GM19193 (cell line): ENCODE measurements around the gene CDC45.

Experiments used
- POLR2A ChIP-seq: IDR thresholded peaks from 4 replicates; pipeline ENCODE4 v1.6.1; 2011; ENCODE audit not compliant: insufficient read depth, insufficient read length; ENCODE audit errors: extremely low read depth

CDC45 gene

DNA sequence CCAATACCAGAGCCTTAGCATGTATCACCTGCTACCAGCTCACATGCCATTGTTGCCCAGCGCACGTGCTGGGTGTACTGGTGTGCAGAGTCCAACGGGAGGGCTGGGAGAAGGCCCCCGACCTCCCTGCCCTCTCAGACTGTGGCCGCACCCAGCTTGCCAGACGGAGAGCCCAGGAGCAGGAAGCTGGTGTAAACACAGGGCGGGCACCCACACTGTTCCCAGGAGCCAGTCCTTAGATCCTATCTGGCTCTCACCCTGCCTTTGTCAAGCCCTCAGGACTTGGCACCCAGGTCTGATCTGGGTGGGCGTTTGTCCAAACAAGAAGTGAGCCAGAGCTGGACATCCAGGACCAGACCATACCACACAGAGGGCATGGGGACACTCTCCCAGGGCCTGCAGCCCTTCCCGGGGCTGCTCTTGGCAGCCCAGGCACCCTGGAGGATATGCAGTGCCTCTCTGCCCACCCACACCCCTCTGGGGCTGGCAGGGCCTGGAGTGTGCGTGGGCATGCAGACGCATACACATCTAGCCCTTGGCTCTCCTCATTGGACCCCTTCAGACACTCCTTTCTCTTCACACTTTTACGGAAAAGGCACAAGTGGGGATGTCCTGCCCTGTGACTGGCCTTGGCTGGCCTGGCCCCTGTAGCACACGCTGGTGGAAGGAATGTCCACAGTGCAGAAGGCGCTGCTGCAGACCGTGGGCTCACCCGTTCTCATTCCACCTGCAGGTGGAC is 64.4 kb downstream of the CDC45 start:
- no peak for TF ChIP-seq POLR2A

DNA sequence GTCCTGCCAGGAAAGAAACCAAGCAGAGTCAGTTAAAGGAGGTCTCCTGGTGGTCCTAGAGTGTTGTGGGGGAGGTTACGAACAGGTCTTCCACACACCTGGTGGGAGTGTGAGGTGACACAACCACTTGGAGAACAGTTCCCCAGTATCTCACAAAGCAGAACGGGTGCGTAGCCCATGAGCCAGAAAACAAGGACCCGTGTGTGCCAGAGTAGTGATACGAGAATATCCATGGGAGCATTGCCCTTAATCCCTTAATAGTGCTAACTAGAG is 66.2 kb downstream of the CDC45 start:
- no peak for TF ChIP-seq POLR2A

DNA sequence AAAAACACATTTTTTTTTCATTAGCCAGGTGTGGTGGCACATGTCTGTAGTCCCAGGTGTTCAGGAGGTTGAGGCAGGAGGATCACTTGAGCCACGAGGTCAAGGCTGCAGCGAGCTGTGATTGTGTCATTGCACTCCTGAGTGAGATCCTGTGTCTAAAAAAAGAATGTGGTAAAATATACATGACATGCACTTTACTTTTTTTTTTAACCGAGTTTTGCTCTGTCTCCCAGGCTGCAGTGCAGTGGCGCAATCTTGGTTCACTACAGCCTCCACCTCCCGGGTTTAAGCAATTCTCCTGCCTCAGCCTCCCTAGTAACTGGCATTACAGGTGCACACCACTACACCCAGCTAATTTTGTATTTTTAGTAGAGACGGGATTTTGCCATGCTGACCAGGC is 67.0 kb downstream of the CDC45 start:
- no peak for TF ChIP-seq POLR2A

DNA sequence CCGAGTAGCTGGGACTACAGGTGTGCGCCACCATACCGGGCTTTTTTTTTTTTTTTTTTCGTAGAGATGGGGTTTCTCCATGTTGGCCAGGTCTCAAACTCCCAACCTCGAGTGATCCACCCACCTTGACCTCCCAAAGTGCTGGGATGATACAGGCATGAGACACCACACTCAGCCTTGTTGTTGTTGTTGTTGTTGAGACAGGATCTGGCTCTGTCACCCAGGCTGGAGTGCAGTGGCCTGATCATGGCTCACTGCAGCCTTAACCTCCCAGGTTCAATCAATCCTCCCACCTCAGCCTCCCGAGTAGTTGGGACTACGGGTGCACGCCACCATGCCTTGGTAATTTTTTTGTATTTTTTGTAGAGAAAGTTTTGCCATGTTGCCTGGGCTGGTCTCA is 67.9 kb downstream of the CDC45 start:
- no peak for TF ChIP-seq POLR2A

DNA sequence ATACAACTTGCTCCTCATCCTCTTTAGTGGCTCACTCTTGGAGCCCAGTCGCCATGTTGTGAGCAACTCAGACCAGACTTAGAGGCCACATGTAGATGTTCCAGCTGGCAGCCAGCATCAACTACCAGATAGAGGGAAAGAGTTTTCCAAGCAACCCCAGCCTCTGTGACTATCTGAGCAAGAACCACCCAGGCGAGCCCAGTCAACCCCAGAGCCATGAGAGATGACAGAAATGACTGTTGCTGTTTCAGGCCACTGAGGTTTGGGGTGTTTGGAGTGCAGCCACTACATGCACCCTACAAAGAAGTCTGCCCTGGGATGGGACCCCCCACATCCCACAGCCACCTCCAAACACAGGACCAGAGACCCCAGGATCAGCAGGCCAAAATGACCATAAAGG is 69.2 kb downstream of the CDC45 start:
- TF ChIP-seq POLR2A, result no peak

DNA sequence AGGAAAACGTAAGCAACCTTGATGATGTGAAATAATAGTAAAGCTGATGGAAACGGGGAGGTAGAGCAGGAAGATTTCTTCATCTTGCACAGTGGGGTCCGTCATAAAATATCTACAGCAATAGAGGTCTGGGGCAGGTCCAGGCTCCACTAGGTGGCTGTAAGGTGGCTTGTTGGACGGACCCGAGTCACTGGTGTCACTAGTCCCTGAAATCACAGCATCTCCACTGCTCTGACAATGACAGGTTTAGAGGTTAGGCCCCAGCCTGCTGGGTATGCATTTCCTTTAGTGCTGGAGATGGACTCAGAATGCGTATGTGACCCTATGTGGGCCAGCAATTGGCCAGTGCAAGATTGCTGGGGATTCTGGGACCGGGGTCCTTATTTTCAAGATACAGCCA is 69.7 kb downstream of the CDC45 start:
- no peak for TF ChIP-seq POLR2A

DNA sequence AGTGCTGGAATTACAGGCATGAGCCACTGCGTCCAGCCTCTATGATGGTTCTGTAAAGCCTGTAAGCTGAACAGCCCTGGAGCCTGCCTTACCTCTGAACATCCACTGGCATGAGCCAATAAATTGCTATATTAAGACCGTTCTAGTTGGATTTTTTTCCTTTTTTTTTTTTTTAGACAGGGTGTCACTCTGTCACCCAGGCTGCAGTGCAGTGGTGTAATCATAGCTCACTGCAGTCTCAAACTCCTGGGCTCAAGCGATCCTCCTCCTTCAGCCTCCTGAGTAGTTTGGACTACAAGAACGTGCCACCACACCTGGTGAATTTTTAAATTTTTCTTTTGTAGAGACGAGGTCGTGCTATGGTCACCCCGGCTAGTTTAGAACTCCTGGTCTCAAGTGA is 70.7 kb downstream of the CDC45 start:
- no peak for TF ChIP-seq POLR2A

DNA sequence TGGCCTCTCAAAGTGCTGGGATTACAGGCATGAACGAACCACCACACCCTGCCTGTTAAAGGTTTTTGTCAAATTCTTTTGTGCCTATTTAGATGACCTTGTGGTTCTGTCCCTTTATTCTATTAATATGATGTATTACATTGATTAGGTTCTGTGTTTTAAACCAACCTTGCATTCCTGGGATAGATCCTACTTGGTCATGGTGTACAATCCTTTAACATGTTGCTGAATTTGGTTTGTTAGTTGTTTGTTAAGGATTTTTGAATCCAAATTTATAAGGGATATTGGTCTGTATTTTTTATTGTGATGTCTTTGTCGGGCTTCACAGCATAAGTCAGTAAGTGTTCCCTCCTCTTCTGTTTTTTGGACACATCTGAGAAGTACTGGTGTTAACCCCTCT is 73.5 kb downstream of the CDC45 start:
- no peak for TF ChIP-seq POLR2A

DNA sequence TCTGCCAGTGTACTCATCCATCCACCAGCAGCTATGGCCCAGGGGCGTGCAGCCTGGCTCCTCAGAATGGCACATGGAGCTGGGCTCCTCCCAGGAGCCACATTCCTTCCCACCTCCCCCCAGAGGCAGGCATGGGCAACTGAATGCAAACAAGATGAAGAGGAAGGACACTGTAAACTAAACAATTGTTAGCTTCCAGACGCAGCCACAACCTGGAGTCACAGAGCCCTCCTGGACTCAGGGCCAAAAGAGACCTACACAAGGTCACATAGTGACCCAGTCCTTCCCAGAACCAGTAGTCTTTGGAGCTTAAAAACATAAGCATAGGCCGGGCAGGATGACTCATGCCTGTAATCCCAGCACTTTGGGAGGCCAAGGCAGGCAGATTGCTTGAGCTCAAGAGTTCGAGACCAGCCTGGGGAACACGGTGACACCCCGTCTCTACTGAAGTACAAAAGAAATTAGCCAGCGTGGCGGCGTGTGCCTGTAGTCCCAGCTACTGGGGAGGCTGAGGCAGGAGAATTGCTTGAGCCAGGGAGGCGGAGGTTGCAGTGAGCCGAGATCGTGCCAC is 75.2 kb downstream of the CDC45 start:
- TF ChIP-seq POLR2A, result no peak

DNA sequence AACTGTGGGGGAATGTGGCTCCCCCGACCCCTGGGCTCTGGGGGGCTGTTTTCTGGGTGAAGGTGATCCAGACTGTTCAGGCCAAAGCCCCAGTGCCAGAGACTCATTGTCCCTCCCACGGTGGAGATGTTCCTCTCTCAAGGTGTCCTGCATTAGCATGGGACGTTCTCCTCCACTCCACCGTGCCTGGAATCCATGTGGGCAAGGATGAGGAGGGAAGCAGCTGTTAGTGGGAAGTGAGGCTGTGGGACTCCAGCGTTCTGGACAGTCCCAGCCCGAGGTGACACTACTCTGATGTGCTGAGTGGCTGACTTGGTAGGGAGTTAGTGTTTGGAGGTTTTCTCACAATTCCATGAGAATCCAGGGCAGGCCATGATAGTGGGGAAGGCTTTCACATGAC is 75.9 kb downstream of the CDC45 start:
- no peak for TF ChIP-seq POLR2A

DNA sequence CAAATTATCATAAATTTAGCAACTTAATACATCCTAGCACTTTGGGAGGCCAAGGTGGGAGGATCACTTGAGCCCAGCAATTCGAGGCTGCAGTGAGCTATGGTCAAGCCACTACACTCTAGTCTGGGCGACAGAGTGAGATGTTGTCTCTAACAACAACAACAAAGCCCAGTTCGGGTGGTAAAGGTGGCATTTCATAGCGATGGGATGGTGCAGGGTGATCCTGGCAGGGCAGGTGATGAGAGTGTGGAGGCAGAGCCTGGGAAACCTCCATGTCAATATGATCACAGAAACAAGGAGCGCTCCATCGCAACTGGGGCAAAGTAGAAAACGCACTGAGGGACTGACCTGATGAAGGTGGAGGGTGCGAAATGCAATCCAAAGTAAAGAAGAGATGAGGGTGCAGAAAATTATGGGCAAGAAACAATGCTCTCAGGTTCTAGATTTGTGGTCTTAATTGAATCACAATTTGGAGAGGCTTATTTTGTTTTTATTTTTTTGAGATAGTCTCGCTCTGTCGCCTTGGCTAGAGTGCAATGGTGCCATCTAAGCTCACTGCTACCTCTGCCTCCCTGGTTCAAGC is 77.3 kb downstream of the CDC45 start:
- no peak for TF ChIP-seq POLR2A

DNA sequence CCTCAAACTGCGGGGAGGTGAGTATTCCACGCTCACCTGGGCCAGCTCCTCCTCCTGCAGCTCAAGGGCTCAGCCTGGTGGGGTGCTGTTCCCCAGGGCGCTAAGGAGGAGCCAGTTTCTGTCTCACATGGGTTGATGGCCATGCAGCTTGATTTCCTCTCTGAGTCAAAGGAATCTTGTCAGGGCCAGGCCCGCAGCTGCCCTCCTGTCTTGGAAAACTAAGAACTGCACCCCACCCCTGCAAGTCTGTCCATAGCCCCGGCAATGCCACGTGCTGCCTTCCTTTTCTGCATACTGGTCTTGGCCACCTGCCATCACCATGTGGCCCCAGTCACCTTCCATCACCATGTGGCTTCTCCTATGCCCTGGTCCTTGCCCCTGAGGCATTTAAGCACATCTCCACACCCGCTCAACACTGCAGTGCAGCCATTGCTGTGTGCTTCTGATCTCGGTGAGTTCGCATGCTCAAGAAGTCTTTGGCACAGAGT is 79.6 kb downstream of the CDC45 start:
- TF ChIP-seq POLR2A, result no peak

DNA sequence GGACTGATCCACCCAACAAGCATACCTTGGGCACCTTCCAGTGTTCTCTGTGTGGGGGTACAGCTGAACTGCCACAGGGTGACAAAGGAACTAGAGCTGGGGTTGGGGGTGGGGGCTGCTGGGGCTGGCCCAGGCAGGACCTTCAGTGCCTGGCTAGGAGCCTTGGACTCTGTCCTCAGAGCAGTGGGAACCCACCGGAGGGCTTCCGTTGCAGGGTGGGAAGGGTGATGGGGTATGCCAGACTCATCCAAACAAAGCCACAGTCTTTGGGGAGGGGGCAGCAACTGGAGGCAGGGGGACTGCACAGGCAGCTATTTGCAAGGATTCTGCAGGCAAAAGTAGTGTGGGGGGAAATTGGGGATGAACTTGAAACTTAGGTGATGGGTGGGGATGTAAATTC is 80.2 kb downstream of the CDC45 start:
- TF ChIP-seq POLR2A, result no peak

DNA sequence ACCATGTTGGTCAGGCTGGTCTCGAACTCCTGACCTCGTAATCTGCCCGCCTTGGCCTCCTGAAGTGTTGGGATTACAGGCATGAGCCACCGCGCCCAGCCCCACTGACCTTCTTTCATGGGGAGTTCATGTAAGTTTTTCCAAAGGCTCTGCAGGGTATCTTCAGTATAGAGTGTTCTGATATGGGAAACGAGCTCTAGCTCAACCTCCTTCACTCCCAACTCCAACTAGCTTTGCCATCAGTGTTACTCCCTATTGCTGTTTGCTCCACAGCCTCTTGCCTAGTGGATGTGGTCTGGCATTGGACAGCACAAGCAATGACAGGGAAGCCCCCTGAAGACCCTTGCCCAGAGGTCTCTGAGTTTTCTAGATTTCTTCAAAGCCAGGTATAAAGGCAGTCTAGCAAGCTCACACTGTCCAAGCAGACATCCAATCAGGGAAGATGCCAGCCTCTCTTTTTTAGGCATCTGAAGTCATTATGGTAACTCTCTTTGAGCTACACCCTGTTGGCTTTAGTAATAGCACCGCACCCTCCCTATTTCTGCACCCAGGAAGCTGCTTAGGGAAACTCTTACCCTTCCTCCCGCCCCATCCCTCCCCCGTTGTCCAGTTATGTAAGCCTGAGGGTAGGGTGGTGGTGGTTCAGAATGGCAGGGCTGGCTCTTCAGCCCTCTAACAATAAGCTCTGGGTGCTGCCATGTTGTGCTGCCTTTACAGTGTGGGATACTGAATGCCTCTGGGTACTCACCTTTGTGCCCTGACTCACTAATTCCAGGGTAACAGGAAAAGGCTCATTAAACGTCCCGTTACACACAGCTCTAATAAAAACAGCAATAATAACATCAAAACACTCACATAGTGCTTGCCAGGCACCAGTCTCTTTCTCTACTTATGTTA is 85.9 kb downstream of the CDC45 start:
- no peak for TF ChIP-seq POLR2A

DNA sequence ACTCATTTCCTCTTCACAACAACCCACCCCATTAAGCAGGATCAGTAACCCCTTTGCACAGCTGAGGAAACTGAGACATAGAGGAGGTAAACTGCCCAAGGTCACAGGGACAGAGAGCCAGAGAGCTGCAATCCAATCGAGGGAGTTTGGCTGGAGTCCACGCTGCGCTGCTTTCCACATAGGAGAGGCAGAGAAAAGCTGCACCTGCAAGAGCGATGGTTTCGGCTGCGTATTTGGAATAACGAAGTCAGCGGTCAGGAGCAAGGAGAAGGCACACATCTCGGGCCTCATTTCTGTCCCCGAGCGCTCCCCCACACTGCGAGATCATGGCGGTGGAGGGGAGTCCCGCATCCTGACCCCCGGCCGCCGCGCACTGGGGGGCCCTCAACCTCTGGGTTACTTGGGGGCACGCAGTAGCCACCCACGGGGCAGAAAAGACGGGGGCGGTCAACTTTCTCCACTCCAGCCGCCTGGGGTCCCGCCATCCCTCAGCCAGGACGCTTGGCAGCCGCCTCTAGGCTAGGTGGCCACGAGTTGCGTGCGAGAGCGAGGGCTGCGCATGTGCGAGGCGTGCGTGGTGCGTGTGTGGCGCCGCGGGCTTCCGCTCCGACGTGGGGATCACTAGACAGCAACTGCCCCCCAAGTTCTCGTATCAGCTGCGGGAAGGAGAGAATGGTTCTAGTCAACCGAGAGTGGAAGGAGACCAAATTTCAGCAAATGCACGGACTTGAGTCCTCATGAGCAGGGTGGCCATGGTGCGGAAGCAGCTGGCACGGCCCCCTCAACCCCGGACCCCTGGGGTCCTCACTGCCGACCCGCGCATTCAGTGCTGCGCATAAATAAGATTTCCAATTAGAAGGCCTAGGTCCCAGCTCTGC is 86.8 kb downstream of the CDC45 start:
- TF ChIP-seq POLR2A, result no peak
